Left ventricle myocardium inferior (tissue), 1 donor: Measurements from ENCODE around the gene HYKK. TPM values are rescaled to one million over a fixed set of nuclear protein-coding genes. Genes with fewer than 3 reads are reported as not detected.

Experiments used
- DNase-seq: peaks from one replicate; pipeline ENCODE4 v3.0.0-alpha.2; 2020
- H3K27ac ChIP-seq: fragments of 200-600 bp; replicated peaks from 2 replicates; pipeline ENCODE4 v1.8.0; 2021
- H3K27me3 ChIP-seq: fragments of 200-600 bp; 2 replicates; pipeline ENCODE4 v1.8.0; 2021; ENCODE audit warnings: low read depth
- H3K36me3 ChIP-seq: fragments of 200-600 bp; 2 replicates; pipeline ENCODE4 v1.8.0; 2021
- H3K4me1 ChIP-seq: fragments of 200-600 bp; 2 replicates; pipeline ENCODE4 v1.8.0; 2021
- H3K4me3 ChIP-seq: fragments of 200-600 bp; 2 replicates; pipeline ENCODE4 v1.8.0; 2021; ENCODE audit warnings: mild to moderate bottlenecking, moderate library complexity
- H3K9me3 ChIP-seq: fragments of 200-600 bp; replicated peaks from 2 replicates; pipeline ENCODE4 v1.8.0; 2021
- intact Hi-C: fragments of 100-400 bp; cut with micrococcal nuclease; formaldehyde crosslinking; loops from one replicate; pipeline ENCODE4 v1.11.0; 2022
- total RNA-seq: library from RNA; stranded (reverse); fragmentation: NEBNext Ultra II Directional; extraction: Animal tissue kit (Norgen Biotek cat#: 25700); gene quantifications from one replicate; pipeline ENCODE4 v1.2.1, GENCODE V29; 2021
- TF ChIP-seq, protein P1 (sequence below): fragments of 200-600 bp; IDR thresholded peaks from 2 replicates; pipeline ENCODE4 v1.8.0; 2021; ENCODE audit warnings: antibody characterized with exemption, mild to moderate bottlenecking, borderline replicate concordance
- donor health status: DM: no; HTN: yes; CAD: no; lungs with severe emphysema.

The HYKK gene
- total RNA-seq, 1 donor from 2014 or later, result 6.9 TPM

DNA sequence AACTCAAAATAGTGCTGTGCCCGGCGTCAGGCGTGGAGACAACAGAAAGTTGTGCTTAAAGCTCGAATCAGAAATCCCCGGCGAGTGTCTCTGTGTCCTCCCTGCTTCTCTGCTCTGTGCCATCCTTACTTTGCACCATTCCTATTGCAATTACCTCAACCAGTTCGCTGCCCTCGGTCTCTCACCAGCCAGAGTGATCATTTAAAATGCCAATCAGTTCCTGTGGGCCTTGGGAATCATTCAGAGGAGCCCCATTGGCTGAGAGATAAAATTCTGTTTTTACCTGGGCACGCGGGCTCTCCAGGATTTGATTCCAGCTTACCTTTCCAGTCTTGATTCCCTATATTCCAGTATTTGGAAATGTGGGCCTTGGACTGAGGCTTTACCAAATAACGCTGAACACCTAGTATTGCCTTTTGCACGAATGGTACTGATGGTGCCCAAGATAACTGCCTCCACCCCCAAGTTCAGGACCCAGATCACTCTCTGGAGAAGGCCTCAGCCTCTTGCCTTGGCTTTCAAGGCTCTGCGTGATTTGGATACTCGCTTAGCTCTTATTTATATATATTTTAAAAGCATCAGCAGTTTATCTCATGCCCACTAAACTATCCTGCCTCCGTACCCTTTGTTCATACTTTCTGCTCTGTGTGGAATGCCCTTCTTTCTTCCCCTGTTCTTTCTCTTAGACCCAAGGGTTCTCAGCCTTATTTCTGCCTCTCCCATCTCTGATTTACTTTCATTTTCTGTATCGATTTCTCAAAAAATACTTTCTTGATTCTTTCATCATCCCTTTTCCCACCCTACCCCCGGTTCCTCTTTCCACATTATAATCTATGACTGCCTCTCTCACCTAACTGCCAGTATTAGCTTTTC, 33.7 kb downstream of the HYKK start:
- Histone ChIP-seq H3K36me3 (peaks cover 38% of the 10 kb centered on the region), H3K4me3 (peak overlapping the region; percentile 80), H3K27me3 (no peaks in the 10 kb centered on the region), H3K4me1 (peaks cover 45% of the 10 kb centered on the region), H3K27ac (peak overlapping the region; percentile 95), H3K9me3 (no peaks in the 10 kb centered on the region)
- TF ChIP-seq, protein P1, sequence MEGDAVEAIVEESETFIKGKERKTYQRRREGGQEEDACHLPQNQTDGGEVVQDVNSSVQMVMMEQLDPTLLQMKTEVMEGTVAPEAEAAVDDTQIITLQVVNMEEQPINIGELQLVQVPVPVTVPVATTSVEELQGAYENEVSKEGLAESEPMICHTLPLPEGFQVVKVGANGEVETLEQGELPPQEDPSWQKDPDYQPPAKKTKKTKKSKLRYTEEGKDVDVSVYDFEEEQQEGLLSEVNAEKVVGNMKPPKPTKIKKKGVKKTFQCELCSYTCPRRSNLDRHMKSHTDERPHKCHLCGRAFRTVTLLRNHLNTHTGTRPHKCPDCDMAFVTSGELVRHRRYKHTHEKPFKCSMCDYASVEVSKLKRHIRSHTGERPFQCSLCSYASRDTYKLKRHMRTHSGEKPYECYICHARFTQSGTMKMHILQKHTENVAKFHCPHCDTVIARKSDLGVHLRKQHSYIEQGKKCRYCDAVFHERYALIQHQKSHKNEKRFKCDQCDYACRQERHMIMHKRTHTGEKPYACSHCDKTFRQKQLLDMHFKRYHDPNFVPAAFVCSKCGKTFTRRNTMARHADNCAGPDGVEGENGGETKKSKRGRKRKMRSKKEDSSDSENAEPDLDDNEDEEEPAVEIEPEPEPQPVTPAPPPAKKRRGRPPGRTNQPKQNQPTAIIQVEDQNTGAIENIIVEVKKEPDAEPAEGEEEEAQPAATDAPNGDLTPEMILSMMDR, result no peak
- intact Hi-C loops, result no loop called here
- DNase-seq, result no peak

DNA sequence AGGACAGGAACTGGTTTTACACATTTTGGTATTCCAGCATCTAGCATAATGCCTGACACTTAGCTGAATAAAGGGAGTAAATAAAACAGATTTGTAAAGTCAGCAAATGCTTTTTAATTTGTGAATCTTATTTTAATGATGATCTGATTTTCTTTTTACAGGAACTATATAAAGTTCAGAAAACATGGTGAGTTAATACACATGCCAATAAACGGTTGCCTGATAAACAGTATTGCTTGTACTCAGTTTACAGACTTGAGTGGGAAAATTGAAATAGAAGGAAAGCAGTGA, 34.3 kb downstream of the HYKK start:
- intact Hi-C loops, result no loop called here

DNA sequence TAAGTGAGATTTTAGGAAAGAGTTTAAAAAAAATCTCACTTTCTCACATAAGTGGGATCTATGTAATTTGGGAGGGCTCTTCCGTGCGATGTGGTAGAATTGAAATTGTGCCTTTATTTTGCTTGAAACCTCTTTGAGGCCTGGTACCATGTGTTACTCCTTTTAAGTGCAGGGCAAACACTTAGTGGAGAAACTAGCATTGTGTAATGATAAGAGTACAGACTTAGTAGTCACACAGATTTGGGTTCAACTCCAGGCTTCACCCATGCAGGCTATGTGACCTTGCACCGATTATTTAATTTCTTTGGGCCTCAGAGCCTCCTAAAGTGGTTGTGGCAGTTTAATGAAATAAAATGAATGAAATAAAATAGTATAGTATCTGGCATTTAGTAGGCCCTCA, 35.3 kb downstream of the HYKK start:
- H3K9me3 ChIP-seq, result no peaks in the 10 kb centered on the region
- intact Hi-C loops, result no loop called here
- H3K4me3 ChIP-seq, result no peak overlapping the region
- no peaks in the 10 kb centered on the region for H3K27me3 ChIP-seq
- peaks cover 54% of the 10 kb centered on the region for H3K36me3 ChIP-seq
- peaks cover 45% of the 10 kb centered on the region for H3K4me1 ChIP-seq
- no peak overlapping the region for H3K27ac ChIP-seq
- TF ChIP-seq, protein P1, result no peak
- DNase-seq, result no peak

More for the DNA sequence above, 34.3 kb downstream of the HYKK start:
- peak overlapping the region; percentile 80 for H3K4me3 ChIP-seq
- no peaks in the 10 kb centered on the region for H3K27me3 ChIP-seq
- DNase-seq, result no peak
- H3K36me3 ChIP-seq, result peaks cover 44% of the 10 kb centered on the region
- H3K4me1 ChIP-seq, result peaks cover 45% of the 10 kb centered on the region
- no peaks in the 10 kb centered on the region for H3K9me3 ChIP-seq
- TF ChIP-seq, protein P1, result no peak
- H3K27ac ChIP-seq, result no peak overlapping the region

DNA sequence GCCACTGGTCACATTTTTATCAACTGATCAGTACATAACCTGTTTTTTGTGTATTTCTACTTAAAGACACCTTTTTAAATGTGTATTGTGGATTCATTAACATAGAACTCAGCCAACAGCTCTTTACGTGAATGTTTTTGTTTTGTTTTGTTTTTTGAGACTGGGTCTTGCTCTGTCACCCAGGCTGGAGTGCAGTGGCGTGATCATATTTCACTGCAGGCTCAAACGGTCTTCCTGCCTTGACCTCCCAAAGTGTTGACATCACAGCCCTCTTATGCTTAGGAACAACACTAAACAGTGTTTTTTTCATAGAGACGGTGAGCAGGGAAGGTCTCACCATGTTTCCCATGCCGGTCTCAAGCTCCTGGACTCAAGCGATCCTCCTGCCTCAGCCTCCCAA, 42.8 kb downstream of the HYKK start:
- DNase-seq, result no peak
- no peak overlapping the region for H3K4me3 ChIP-seq
- H3K27ac ChIP-seq, result no peak overlapping the region
- TF ChIP-seq, protein P1, result no peak
- H3K4me1 ChIP-seq, result no peaks in the 10 kb centered on the region
- intact Hi-C loops, result no loop called here
- H3K9me3 ChIP-seq, result no peaks in the 10 kb centered on the region
- H3K27me3 ChIP-seq, result no peaks in the 10 kb centered on the region
- H3K36me3 ChIP-seq, result peaks cover 62% of the 10 kb centered on the region

DNA sequence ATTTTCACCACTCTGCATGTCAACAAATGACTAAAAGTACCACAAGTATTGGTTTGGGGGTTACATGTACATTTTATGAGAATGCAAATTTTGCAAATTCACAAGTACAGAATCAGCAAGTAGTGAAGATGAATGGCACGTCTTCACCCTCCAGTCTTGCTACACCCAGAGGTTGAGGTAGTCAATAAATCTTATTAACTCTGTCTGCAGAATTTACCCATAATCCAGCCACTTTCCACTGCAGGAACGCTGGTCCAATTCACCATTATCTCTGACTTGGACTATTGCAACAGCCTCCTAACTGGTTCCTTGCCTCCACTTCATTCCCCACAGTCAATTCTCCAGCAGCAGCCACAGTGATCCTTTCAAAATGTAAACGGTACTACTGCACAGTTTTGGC, 43.4 kb downstream of the HYKK start:
- Histone ChIP-seq H3K27me3 (no peaks in the 10 kb centered on the region), H3K9me3 (no peaks in the 10 kb centered on the region), H3K27ac (no peak overlapping the region), H3K4me1 (no peaks in the 10 kb centered on the region), H3K4me3 (no peak overlapping the region), H3K36me3 (peaks cover 55% of the 10 kb centered on the region)
- TF ChIP-seq, protein P1, result no peak
- DNase-seq, result no peak
- intact Hi-C loops, result no loop called here
